Fibroblast of pulmonary artery (primary cell): ENCODE results near the gene NLGN4X.

Source experiments
- DNase-seq: peaks from one replicate; pipeline ENCODE4 v3.0.0-alpha.2; 2010; ENCODE audit warnings: low read depth
- H3K4me3 ChIP-seq: replicated peaks from 2 replicates; pipeline ENCODE4 v1.5.1; 2011; ENCODE audit warnings: low read depth, mild to moderate bottlenecking, control low read depth, low read length, moderate library complexity
- TF ChIP-seq, protein P1 (sequence below): IDR thresholded peaks from 2 replicates; pipeline ENCODE4 v1.5.1; 2011; ENCODE audit warnings: mild to moderate bottlenecking, control low read depth, low read length, inconsistent platforms; ENCODE audit errors: missing control alignments

The NLGN4X gene

DNA sequence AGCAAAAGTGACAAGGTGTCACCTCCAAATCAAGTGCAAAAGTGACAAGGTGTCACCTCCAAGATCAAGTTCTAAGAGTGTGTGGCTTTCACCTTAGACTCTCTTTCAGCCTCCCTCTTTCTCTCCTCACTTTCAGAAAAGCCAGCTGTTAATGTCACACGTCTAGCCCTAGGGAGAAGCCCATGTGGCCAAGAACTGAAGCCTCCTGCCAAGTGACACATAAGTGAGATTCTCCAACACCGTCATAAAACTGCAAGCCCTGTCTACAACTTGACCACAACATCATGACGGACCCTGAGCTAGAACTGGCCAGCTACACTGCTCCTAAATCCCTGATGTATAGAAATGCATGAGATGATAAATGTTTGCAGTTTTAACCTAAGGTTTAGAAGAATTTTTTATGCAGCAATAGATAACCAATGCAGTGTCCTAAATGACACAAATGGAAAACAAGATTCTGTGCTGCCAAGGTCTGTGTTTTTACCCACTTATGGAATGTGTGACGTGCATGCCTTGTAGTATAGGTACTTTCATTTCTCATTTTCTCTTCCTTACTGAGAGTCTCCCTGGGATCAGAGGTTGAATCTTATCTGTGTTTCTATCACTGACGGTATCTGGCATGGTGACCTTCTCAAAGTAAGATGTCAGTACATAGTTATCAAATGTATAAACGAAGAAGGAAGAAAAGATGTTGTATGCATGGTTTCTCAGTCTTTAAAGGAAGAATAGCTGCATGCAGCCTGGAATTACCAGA, 25.0 kb downstream of the NLGN4X start:
- H3K4me3 ChIP-seq, result no peak overlapping the region
- TF ChIP-seq, protein P1, sequence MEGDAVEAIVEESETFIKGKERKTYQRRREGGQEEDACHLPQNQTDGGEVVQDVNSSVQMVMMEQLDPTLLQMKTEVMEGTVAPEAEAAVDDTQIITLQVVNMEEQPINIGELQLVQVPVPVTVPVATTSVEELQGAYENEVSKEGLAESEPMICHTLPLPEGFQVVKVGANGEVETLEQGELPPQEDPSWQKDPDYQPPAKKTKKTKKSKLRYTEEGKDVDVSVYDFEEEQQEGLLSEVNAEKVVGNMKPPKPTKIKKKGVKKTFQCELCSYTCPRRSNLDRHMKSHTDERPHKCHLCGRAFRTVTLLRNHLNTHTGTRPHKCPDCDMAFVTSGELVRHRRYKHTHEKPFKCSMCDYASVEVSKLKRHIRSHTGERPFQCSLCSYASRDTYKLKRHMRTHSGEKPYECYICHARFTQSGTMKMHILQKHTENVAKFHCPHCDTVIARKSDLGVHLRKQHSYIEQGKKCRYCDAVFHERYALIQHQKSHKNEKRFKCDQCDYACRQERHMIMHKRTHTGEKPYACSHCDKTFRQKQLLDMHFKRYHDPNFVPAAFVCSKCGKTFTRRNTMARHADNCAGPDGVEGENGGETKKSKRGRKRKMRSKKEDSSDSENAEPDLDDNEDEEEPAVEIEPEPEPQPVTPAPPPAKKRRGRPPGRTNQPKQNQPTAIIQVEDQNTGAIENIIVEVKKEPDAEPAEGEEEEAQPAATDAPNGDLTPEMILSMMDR, result no peak
- no peak for DNase-seq

DNA sequence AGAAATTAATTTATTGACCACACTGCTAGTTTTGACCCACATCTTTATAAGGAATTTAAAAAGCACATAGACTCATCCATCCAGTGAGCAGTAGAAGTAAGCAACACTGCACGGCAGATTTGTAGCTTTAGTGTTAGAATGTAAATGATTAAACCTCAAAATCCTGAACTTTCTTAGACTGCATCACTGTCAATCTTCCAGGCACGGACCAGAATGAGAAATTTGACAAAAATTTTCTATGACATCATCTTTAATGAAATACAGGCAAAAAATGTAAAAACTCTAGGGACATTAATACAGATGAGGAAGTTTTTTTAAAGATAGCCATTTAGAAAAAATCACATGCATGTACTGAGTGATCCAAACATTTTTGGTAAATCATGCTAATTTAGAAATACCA, 29.2 kb downstream of the NLGN4X start:
- no peak for DNase-seq

DNA sequence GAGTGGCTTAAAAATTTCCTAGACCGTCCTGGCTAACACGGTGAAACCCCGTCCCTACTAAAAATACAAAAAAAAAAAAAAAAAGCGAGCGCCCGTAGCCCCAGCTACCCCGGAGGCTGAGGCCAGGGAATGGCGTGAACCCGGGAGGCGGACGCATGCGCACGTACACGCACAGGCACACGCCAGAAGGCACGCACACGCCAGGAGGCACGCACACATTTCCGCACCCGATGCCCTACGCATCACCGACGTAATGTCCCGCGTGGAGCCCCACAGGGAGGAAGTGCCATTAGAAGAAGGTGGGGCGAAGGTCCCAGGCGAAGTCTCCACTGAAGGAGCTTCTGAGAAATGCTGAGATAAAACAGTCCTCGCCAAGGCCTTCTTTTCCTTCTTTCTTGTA, 41.4 kb downstream of the NLGN4X start:
- TF ChIP-seq, protein P1, result no peak
- no peak overlapping the region for H3K4me3 ChIP-seq
- DNase-seq, result no peak

More for the DNA sequence above, 29.2 kb downstream of the NLGN4X start:
- TF ChIP-seq, protein P1, result no peak
- no peak overlapping the region for H3K4me3 ChIP-seq

DNA sequence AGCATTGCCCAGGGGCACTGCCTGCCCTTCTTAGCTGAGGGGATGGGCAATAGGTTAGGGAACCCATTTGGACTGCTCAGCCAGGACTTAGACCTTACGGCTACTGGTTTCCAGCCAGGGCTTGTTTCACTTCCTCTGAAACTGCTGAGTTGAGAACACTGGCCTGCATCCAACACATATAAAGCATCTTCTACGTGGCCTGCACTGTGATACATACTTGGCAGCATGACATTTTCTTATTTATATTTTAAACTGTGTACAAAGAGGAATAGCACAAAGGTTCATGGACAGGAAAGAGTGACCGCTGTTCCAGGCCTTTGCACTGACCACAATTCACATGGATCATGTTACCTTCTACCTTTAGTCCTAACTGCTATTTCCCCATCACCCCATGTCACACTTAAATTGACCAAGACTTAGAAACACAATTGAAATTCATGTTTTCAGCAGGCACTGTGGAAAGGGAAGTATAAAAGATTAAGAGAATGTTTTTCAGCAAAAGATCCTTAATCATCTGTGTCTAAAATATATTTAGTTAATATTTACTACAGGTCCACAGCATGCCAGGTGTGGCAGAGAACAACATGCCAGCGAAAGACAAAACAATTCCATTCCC, 43.7 kb downstream of the NLGN4X start:
- no peak for DNase-seq
- no peak overlapping the region for H3K4me3 ChIP-seq
- TF ChIP-seq, protein P1, result no peak

DNA sequence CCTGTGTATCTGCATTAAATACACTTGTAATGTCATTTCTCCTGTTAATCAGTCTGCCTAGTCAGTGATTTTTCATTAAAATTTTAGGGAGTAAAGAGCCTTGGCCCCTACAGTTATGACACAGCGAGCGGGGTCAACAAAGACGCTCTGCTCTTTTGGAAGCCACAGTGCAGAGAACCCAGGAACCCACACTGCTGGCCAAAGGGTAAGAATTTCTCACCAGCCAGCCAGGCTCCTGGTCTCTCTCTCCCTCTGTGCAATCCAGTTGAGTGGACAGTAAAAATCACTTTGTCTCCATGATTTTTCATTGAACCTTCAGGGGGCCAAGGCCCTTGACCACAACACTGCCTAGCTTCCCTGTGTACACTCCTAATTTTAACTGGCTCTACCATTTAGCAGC, 52.8 kb downstream of the NLGN4X start:
- H3K4me3 ChIP-seq, result no peak overlapping the region
- TF ChIP-seq, protein P1, result no peak
- no peak for DNase-seq

DNA sequence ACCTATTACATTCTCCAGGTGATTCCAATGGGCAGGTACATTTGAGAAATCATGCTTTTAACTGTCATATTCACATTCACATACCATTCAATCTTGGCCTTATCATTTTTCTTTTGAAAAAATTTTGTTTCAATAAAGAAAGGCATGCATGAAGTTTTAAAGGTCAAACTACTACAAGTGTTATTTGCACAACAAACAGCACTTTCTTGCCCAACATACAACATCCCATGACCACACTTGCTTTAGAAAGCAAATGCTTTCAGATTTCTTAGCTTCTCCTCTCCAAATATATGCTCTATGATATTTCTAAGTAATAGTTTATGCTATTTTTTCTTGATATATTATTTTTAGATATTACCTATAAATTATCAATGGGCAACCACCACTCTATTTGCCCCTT, 58.2 kb downstream of the NLGN4X start:
- no peak overlapping the region for H3K4me3 ChIP-seq
- TF ChIP-seq, protein P1, result no peak
- DNase-seq, result no peak
